HG03460 (cell line): Measurements from ENCODE around the gene RHO.
"Not testable (repeated sequence)": the region's sequence is repeated elsewhere in the genome, so short reads cannot be mapped to it uniquely, and the experiment has no call there.

Experiments used
- ATAC-seq: cut with Tn5 transposase; IDR thresholded peaks from one replicate; pipeline ENCODE4 v1.9.1; 2021; ENCODE audit not compliant: unreplicated experiment

Gene RHO

GRCh38 chr3:129498603-129499488, 29.6 kb upstream of the RHO start:
- ATAC-seq, result not testable (repeated sequence)

GRCh38 chr3:129499604-129500333, 28.7 kb upstream of the RHO start:
- not testable (repeated sequence) for ATAC-seq

GRCh38 chr3:129500334-129500658, 28.1 kb upstream of the RHO start:
- ATAC-seq, result no peak

- ATAC-seq, result no peak
Observed at GRCh38 chr3:129501630-129502029, 26.8 kb upstream of the RHO start.

- ATAC-seq, result no peak
Observed at GRCh38 chr3:129502641-129503408, 25.6 kb upstream of the RHO start.

- no peak for ATAC-seq
Observed at GRCh38 chr3:129503471-129504291, 24.8 kb upstream of the RHO start.

GRCh38 chr3:129504471-129505100, 23.9 kb upstream of the RHO start:
- no peak for ATAC-seq

- ATAC-seq, result no peak
Observed at GRCh38 chr3:129505341-129505740, 23.1 kb upstream of the RHO start.

GRCh38 chr3:129506231-129506742, 22.2 kb upstream of the RHO start:
- ATAC-seq, result no peak

- ATAC-seq, result no peak
Observed at GRCh38 chr3:129507181-129507831, 21.1 kb upstream of the RHO start.

- ATAC-seq, result no peak
Observed at GRCh38 chr3:129512595-129512994, 15.8 kb upstream of the RHO start.

GRCh38 chr3:129513705-129514104, 14.7 kb upstream of the RHO start:
- no peak for ATAC-seq

GRCh38 chr3:129514110-129514509, 14.3 kb upstream of the RHO start:
- no peak for ATAC-seq

GRCh38 chr3:129514563-129514962, 13.9 kb upstream of the RHO start:
- ATAC-seq, result no peak

- ATAC-seq, result not testable (repeated sequence)
Observed at GRCh38 chr3:129515108-129515820, 13.2 kb upstream of the RHO start.

GRCh38 chr3:129515821-129516432, 12.5 kb upstream of the RHO start:
- ATAC-seq, result not testable (repeated sequence)

GRCh38 chr3:129517516-129517915, 10.9 kb upstream of the RHO start:
- no peak for ATAC-seq

GRCh38 chr3:129518038-129518561, 10.3 kb upstream of the RHO start:
- no peak for ATAC-seq
